ENCODE measurements around the gene AFF4. TPM values are rescaled to one million over a fixed set of nuclear protein-coding genes. Genes with fewer than 3 reads are reported as not detected.

Gene AFF4
- total and polyA plus RNA-seq, 9 of the 15 experiments (the other 6 are each of a cell fraction or from before 2014, with no cell fraction given), result 1.7 to 25.8 (median 17.9) TPM

- TF ChIP-seq NKRF (IDR thresholded peaks at IDR 0.05; ENCODE audit: borderline replicate concordance) (peak; percentile 51; the same call in 1 of the 2 replicates), MCM5 (IDR thresholded peaks at IDR 0.05; ENCODE audit: low read depth) (no peak), MLLT1 (IDR thresholded peaks at IDR 0.05) (peak in 1 of 2 experiments; percentile 23; a peak in 2 of 4 replicates), POU5F1 (IDR thresholded peaks at IDR 0.05; ENCODE audit: borderline replicate concordance, low read depth, low read length, partially characterized antibody) (no peak), MYC (IDR thresholded peaks at IDR 0.05; ENCODE audit: low read depth, low read length) (peak; percentile 12; the same call in 1 of the 2 replicates), MYC (CRISPR knock-in tag; IDR thresholded peaks at IDR 0.05; ENCODE audit: borderline replicate concordance, low read depth) (no peak), RBM22 (IDR thresholded peaks at IDR 0.05; ENCODE audit: low read depth, low read length, poor library complexity, severe bottlenecking) (no peak), U2AF2 (optimal IDR thresholded peaks at IDR 0.05; ENCODE audit: low read depth, low read length) (no peak), ZNF146 (CRISPR knock-in tag; IDR thresholded peaks at IDR 0.05; ENCODE audit: unreplicated experiment) (no peak), L3MBTL2 (IDR thresholded peaks at IDR 0.05) (0 out of 2 replicates have a peak, but pooled peaks have one; percentile 15), ZSCAN29 (IDR thresholded peaks at IDR 0.05) (peak; percentile 5; the same call in 1 of the 2 replicates)
These were observed 909 bp downstream of the AFF4 start (continued) for GRCh38 chr5:132962429-132963021.

Measured in K562 (cell line).